Activated CD8-positive, alpha-beta memory T cell treated with anti-CD3 and anti-CD28 coated beads, Interleukin-2, amount 50 U/mL, for 1 hour (primary cell): Measurements from ENCODE around the gene BTBD6.
"Not testable (repeated sequence)": the region's sequence is repeated elsewhere in the genome, so short reads cannot be mapped to it uniquely, and the experiment has no call there.

Experiments
- DNase-seq: peaks from one replicate; pipeline ENCODE4 v3.0.0-alpha.2; 2020; ENCODE audit errors: extremely low read depth

Gene BTBD6

GRCh38 chr14:105269405-105269804 is 21.1 kb downstream of the BTBD6 start:
- no peak for DNase-seq

- no peak for DNase-seq
These were observed 23.0 kb downstream of the BTBD6 start for GRCh38 chr14:105271224-105271890.

GRCh38 chr14:105272623-105273022 is 24.3 kb downstream of the BTBD6 start:
- DNase-seq = no peak

- DNase-seq = no peak
These were observed 24.7 kb downstream of the BTBD6 start for GRCh38 chr14:105273062-105273461.

- no peak for DNase-seq
These were observed 26.3 kb downstream of the BTBD6 start for GRCh38 chr14:105274637-105275036.

GRCh38 chr14:105275267-105275946 is 27.1 kb downstream of the BTBD6 start:
- no peak for DNase-seq

GRCh38 chr14:105277448-105277847 is 29.1 kb downstream of the BTBD6 start:
- DNase-seq = not testable (repeated sequence)

GRCh38 chr14:105279642-105280361 is 31.5 kb downstream of the BTBD6 start:
- no peak for DNase-seq

- DNase-seq = no peak
These were observed 32.2 kb downstream of the BTBD6 start for GRCh38 chr14:105280525-105280924.

GRCh38 chr14:105281371-105282097 is 33.2 kb downstream of the BTBD6 start:
- no peak for DNase-seq

GRCh38 chr14:105282098-105282725 is 33.9 kb downstream of the BTBD6 start:
- DNase-seq = no peak

GRCh38 chr14:105283028-105283427 is 34.7 kb downstream of the BTBD6 start:
- no peak for DNase-seq

- no peak for DNase-seq
These were observed 35.6 kb downstream of the BTBD6 start for GRCh38 chr14:105283899-105284298.

- no peak for DNase-seq
These were observed 36.8 kb downstream of the BTBD6 start for GRCh38 chr14:105285174-105285573.

GRCh38 chr14:105286759-105287144 is 38.4 kb downstream of the BTBD6 start:
- no peak for DNase-seq

- DNase-seq = no peak
These were observed 39.1 kb downstream of the BTBD6 start for GRCh38 chr14:105287249-105288102.

GRCh38 chr14:105288936-105289335 is 40.6 kb downstream of the BTBD6 start:
- DNase-seq = not testable (repeated sequence)

- no peak for DNase-seq
These were observed 42.5 kb downstream of the BTBD6 start for GRCh38 chr14:105290621-105291346.

- DNase-seq = no peak
These were observed 44.7 kb downstream of the BTBD6 start for GRCh38 chr14:105292826-105293711.
